ENCODE results near the gene CELF4.

Gene CELF4

GRCh38 chr18:37443325-37444055 lies 122.1 kb downstream of the CELF4 start:
- no peak for TF ChIP-seq CTCF (IDR thresholded peaks at IDR 0.05; ENCODE audit: low read depth, low read length, missing control alignments)
- DNase-seq (ENCODE audit: low read depth), result no peak
- H3K4me3 ChIP-seq (ENCODE audit: low read depth, low read length), result no peak overlapping the region

- no peak for TF ChIP-seq CTCF (IDR thresholded peaks at IDR 0.05; ENCODE audit: low read depth, low read length, missing control alignments)
- DNase-seq (ENCODE audit: low read depth), result no peak
- H3K4me3 ChIP-seq (ENCODE audit: low read depth, low read length), result no peak overlapping the region
Measured at GRCh38 chr18:37442477-37442876, 123.1 kb downstream of the CELF4 start.

- no peak for DNase-seq (ENCODE audit: low read depth)
- no peak for TF ChIP-seq CTCF (IDR thresholded peaks at IDR 0.05; ENCODE audit: low read depth, low read length, missing control alignments)
- no peak overlapping the region for H3K4me3 ChIP-seq (ENCODE audit: low read depth, low read length)
Measured at GRCh38 chr18:37441821-37442220, 123.8 kb downstream of the CELF4 start.

GRCh38 chr18:37440206-37440605 lies 125.4 kb downstream of the CELF4 start:
- DNase-seq (ENCODE audit: low read depth), result no peak
- no peak for TF ChIP-seq CTCF (IDR thresholded peaks at IDR 0.05; ENCODE audit: low read depth, low read length, missing control alignments)
- H3K4me3 ChIP-seq (ENCODE audit: low read depth, low read length), result no peak overlapping the region

- no peak overlapping the region for H3K4me3 ChIP-seq (ENCODE audit: low read depth, low read length)
- no peak for DNase-seq (ENCODE audit: low read depth)
- TF ChIP-seq CTCF (IDR thresholded peaks at IDR 0.05; ENCODE audit: low read depth, low read length, missing control alignments), result no peak
Measured at GRCh38 chr18:37438417-37439180, 127.0 kb downstream of the CELF4 start.

- no peak for TF ChIP-seq CTCF (IDR thresholded peaks at IDR 0.05; ENCODE audit: low read depth, low read length, missing control alignments)
- H3K4me3 ChIP-seq (ENCODE audit: low read depth, low read length), result no peak overlapping the region
- DNase-seq (ENCODE audit: low read depth), result no peak
Measured at GRCh38 chr18:37435996-37436395, 129.6 kb downstream of the CELF4 start.

All from GM12864 (cell line).